Ramos (cell line): Measurements from ENCODE around the gene PATZ1.
"Not testable (repeated sequence)": the region's sequence is repeated elsewhere in the genome, so short reads cannot be mapped to it uniquely, and the experiment has no call there.

ENCODE experiments used
- in situ Hi-C: fragments of 300-500 bp; cut with MboI; formaldehyde crosslinking; loops from one replicate; pipeline ENCODE4 v1.14.3; 2022; ENCODE audit warnings: low sequenced_read_pairs; ENCODE audit not compliant: unreplicated experiment

PATZ1 gene

GRCh38 chr22:31321421-31321820 is 24.7 kb downstream of the PATZ1 start:
- in situ Hi-C loops: no loop called here

- in situ Hi-C loops: not testable (repeated sequence)
Observed at GRCh38 chr22:31314220-31314619, 31.9 kb downstream of the PATZ1 start.

GRCh38 chr22:31313366-31314147 is 32.6 kb downstream of the PATZ1 start:
- in situ Hi-C loops: no loop called here

GRCh38 chr22:31308181-31308580 is 38.0 kb downstream of the PATZ1 start:
- in situ Hi-C loops: no loop called here

- in situ Hi-C loops: no loop called here
Observed at GRCh38 chr22:31305194-31305593, 41.0 kb downstream of the PATZ1 start.

GRCh38 chr22:31302537-31302936 is 43.6 kb downstream of the PATZ1 start:
- in situ Hi-C loops: no loop called here

- in situ Hi-C loops: no loop called here
Observed at GRCh38 chr22:31302006-31302405, 44.1 kb downstream of the PATZ1 start.

GRCh38 chr22:31300896-31301295 is 45.2 kb downstream of the PATZ1 start:
- in situ Hi-C loops: no loop called here

- in situ Hi-C loops: no loop called here
Observed at GRCh38 chr22:31295831-31296657, 50.1 kb downstream of the PATZ1 start.

- in situ Hi-C loops: no loop called here
Observed at GRCh38 chr22:31295360-31295759, 50.8 kb downstream of the PATZ1 start.

GRCh38 chr22:31292236-31292989 is 53.7 kb downstream of the PATZ1 start, which contains the start of gene PIK3IP1:
Gene PIK3IP1, minus strand, starts transcription at chr22:31292488. Its CDS starts 144 bp downstream, at chr22:31292344.
- in situ Hi-C loops: loop anchor here (5.0 kb wide), 1 partner anchor 55 kb away; the partner anchor contains the start of gene PATZ1

- in situ Hi-C loops: loop anchor here (5.0 kb wide), 1 partner anchor 56 kb away; the partner anchor contains the start of gene PATZ1
Observed at GRCh38 chr22:31291481-31292235, 54.5 kb downstream of the PATZ1 start.

GRCh38 chr22:31290494-31291471 is 55.4 kb downstream of the PATZ1 start:
- in situ Hi-C loops: loop anchor here (5.0 kb wide), 1 partner anchor 57 kb away; the partner anchor contains the start of gene PATZ1

GRCh38 chr22:31289344-31289743 is 56.8 kb downstream of the PATZ1 start:
- in situ Hi-C loops: no loop called here

- in situ Hi-C loops: no loop called here
Observed at GRCh38 chr22:31288496-31289240, 57.5 kb downstream of the PATZ1 start.

GRCh38 chr22:31287818-31288495 is 58.2 kb downstream of the PATZ1 start:
- in situ Hi-C loops: no loop called here
